Activated CD4-positive, alpha-beta T cell treated with anti-CD3 and anti-CD28 coated beads, Interleukin-2, amount 10 ng/mL, durations not matched to agents 7 days and 5 days (primary cell): Measurements from ENCODE around the gene MMADHC. TPM values are rescaled to one million over a fixed set of nuclear protein-coding genes. Genes with fewer than 3 reads are reported as not detected.

Experiments
- CTCF ChIA-PET: fragments of 350-600 bp; sonication (Branson Sonifier 250); formaldehyde crosslinking; loops from one replicate; lab custom pipeline; 2021; ENCODE audit warnings: antibody characterized with exemption; lab: Charles Lee
- POLR2A ChIA-PET: fragments of 350-600 bp; sonication (Branson Sonifier 250); formaldehyde crosslinking; loops from one replicate; lab custom pipeline; 2021; ENCODE audit warnings: antibody characterized with exemption; lab: Charles Lee
- DNase-seq: peaks from one replicate; pipeline ENCODE4 v3.0.0-alpha.2; 2020
- H3K27ac Mint-ChIP-seq: one replicate; pipeline ENCODE4 v1.8.0; 2021; ENCODE audit warnings: mild to moderate bottlenecking, moderate library complexity, mixed read lengths
- H3K27me3 Mint-ChIP-seq: one replicate; pipeline ENCODE4 v1.8.0; 2021; ENCODE audit warnings: mixed read lengths
- H3K36me3 Mint-ChIP-seq: one replicate; pipeline ENCODE4 v1.8.0; 2021; ENCODE audit warnings: low read depth, mixed read lengths
- H3K4me1 Mint-ChIP-seq: one replicate; pipeline ENCODE4 v1.8.0; 2021; ENCODE audit warnings: mixed read lengths
- H3K4me3 Mint-ChIP-seq: one replicate; pipeline ENCODE4 v1.8.0; 2021; ENCODE audit warnings: mild to moderate bottlenecking, moderate library complexity, mixed read lengths
- H3K9me3 Mint-ChIP-seq: one replicate; pipeline ENCODE4 v1.8.0; 2021; ENCODE audit warnings: mixed read lengths
- total RNA-seq, 2 experiments: library from RNA; stranded (reverse); gene quantifications; one replicate each; pipeline ENCODE4 v1.2.3, GENCODE V29; 2021

The MMADHC gene
- total RNA-seq, 2 experiments from 2014 or later = 92.8 to 94.5 TPM

GRCh38 chr2:149611100-149611820 is 23.7 kb upstream of the MMADHC start:
- no peaks in the 10 kb centered on the region for H3K9me3 Mint-ChIP-seq
- no peak for DNase-seq

GRCh38 chr2:149606251-149606811 is 18.8 kb upstream of the MMADHC start:
- CTCF ChIA-PET = no interaction called here

More at GRCh38 chr2:149611100-149611820, 23.7 kb upstream of the MMADHC start:
- Mint-ChIP-seq H3K27me3 (peaks cover 4% of the 10 kb centered on the region), H3K4me3 (no peak overlapping the region), H3K27ac (no peak overlapping the region), H3K36me3 (no peaks in the 10 kb centered on the region), H3K4me1 (no peaks in the 10 kb centered on the region)
- ChIA-PET CTCF (no interaction called here), POLR2A (no interaction called here)

GRCh38 chr2:149603248-149603647 is 15.7 kb upstream of the MMADHC start:
- no peaks in the 10 kb centered on the region for H3K36me3 Mint-ChIP-seq
- POLR2A ChIA-PET = no interaction called here
- peaks cover 11% of the 10 kb centered on the region for H3K4me1 Mint-ChIP-seq
- H3K4me3 Mint-ChIP-seq = no peak overlapping the region
- CTCF ChIA-PET = interaction anchor here (1.4 kb wide), 1 partner anchor 1636 kb away, joined by 3 read pairs; no protein-coding TSS in a partner anchor
- no peaks in the 10 kb centered on the region for H3K9me3 Mint-ChIP-seq
- H3K27ac Mint-ChIP-seq = no peak overlapping the region
- H3K27me3 Mint-ChIP-seq = peaks cover 4% of the 10 kb centered on the region
- no peak for DNase-seq

More at GRCh38 chr2:149606251-149606811, 18.8 kb upstream of the MMADHC start:
- no peak for DNase-seq
- Mint-ChIP-seq H3K4me3 (no peak overlapping the region), H3K27me3 (peaks cover 6% of the 10 kb centered on the region), H3K36me3 (no peaks in the 10 kb centered on the region), H3K27ac (no peak overlapping the region), H3K9me3 (no peaks in the 10 kb centered on the region), H3K4me1 (peaks cover 7% of the 10 kb centered on the region)
- POLR2A ChIA-PET = no interaction called here

- DNase-seq = no peak
- CTCF ChIA-PET = no interaction called here
- Mint-ChIP-seq H3K36me3 (no peaks in the 10 kb centered on the region), H3K4me1 (peaks cover 24% of the 10 kb centered on the region), H3K4me3 (no peak overlapping the region), H3K27ac (no peak overlapping the region), H3K27me3 (peaks cover 2% of the 10 kb centered on the region), H3K9me3 (no peaks in the 10 kb centered on the region)
- POLR2A ChIA-PET = no interaction called here
These were observed 13.7 kb upstream of the MMADHC start for GRCh38 chr2:149601141-149601796.

- peak; percentile 68 for DNase-seq
- ChIA-PET CTCF (interaction anchor here (1.0 to 1.3 kb wide), 2 partner anchors 11 to 15 kb away, joined by 3 to 6 read pairs; partner anchors contain the start of gene MMADHC), POLR2A (no interaction called here)
- Mint-ChIP-seq H3K4me1 (peaks cover 24% of the 10 kb centered on the region), H3K9me3 (no peaks in the 10 kb centered on the region), H3K27ac (no peak overlapping the region), H3K36me3 (no peaks in the 10 kb centered on the region), H3K27me3 (peaks cover 17% of the 10 kb centered on the region), H3K4me3 (no peak overlapping the region)
These were observed 10.2 kb upstream of the MMADHC start for GRCh38 chr2:149597668-149598326.

GRCh38 chr2:149597050-149597667 is 9.6 kb upstream of the MMADHC start:
- Mint-ChIP-seq H3K27me3 (peaks cover 21% of the 10 kb centered on the region), H3K4me3 (no peak overlapping the region), H3K9me3 (no peaks in the 10 kb centered on the region), H3K36me3 (no peaks in the 10 kb centered on the region), H3K27ac (no peak overlapping the region), H3K4me1 (peaks cover 24% of the 10 kb centered on the region)
- no peak for DNase-seq
- POLR2A ChIA-PET = no interaction called here
- CTCF ChIA-PET = interaction anchor here (0.6 to 1.3 kb wide), 4 partner anchors 10 to 1667 kb away, joined by 3 to 6 read pairs (median 4); partner anchors contain the start of gene MMADHC

- ChIA-PET POLR2A (no interaction called here), CTCF (interaction anchor here (0.6 kb wide), 1 partner anchor 1667 kb away, joined by 4 read pairs; no protein-coding TSS in a partner anchor)
- H3K4me3 Mint-ChIP-seq = no peak overlapping the region
- H3K36me3 Mint-ChIP-seq = no peaks in the 10 kb centered on the region
- peaks cover 18% of the 10 kb centered on the region for H3K4me1 Mint-ChIP-seq
- H3K27ac Mint-ChIP-seq = no peak overlapping the region
- peaks cover 25% of the 10 kb centered on the region for H3K27me3 Mint-ChIP-seq
- H3K9me3 Mint-ChIP-seq = no peaks in the 10 kb centered on the region
- no peak for DNase-seq
These were observed 8.9 kb upstream of the MMADHC start for GRCh38 chr2:149596471-149596870.

- CTCF ChIA-PET = interaction anchor here (0.6 to 1.0 kb wide), 2 partner anchors 65 to 1457 kb away, joined by 3 read pairs; no protein-coding TSS in a partner anchor
- no peak for DNase-seq
- H3K4me3 Mint-ChIP-seq = no peak overlapping the region
- no peaks in the 10 kb centered on the region for H3K9me3 Mint-ChIP-seq
- peaks cover 27% of the 10 kb centered on the region for H3K27me3 Mint-ChIP-seq
- H3K4me1 Mint-ChIP-seq = peaks cover 12% of the 10 kb centered on the region
- POLR2A ChIA-PET = no interaction called here
- no peak overlapping the region for H3K27ac Mint-ChIP-seq
- H3K36me3 Mint-ChIP-seq = no peaks in the 10 kb centered on the region
These were observed 7.7 kb upstream of the MMADHC start for GRCh38 chr2:149595056-149595963.

GRCh38 chr2:149594411-149594810 is 6.8 kb upstream of the MMADHC start:
- Mint-ChIP-seq H3K4me3 (no peak overlapping the region), H3K36me3 (no peaks in the 10 kb centered on the region), H3K4me1 (peaks cover 12% of the 10 kb centered on the region), H3K27me3 (peaks cover 32% of the 10 kb centered on the region), H3K9me3 (no peaks in the 10 kb centered on the region), H3K27ac (no peak overlapping the region)
- DNase-seq = no peak
- CTCF ChIA-PET = interaction anchor here (1.0 kb wide), 1 partner anchor 1458 kb away, joined by 3 read pairs; no protein-coding TSS in a partner anchor
- POLR2A ChIA-PET = interaction anchor here (0.6 kb wide), 2 partner anchors 33 to 609 kb away, joined by 3 to 5 read pairs; no protein-coding TSS in a partner anchor

GRCh38 chr2:149587950-149588487 is 444 bp upstream of the MMADHC start:
- peaks cover 20% of the 10 kb centered on the region for H3K27me3 Mint-ChIP-seq
- POLR2A ChIA-PET = no interaction called here
- CTCF ChIA-PET = interaction anchor here (1.6 kb wide), 1 partner anchor 10 kb away, joined by 6 read pairs; no protein-coding TSS in a partner anchor
- peaks cover 38% of the 10 kb centered on the region for H3K4me1 Mint-ChIP-seq
- H3K9me3 Mint-ChIP-seq = peaks cover 3% of the 10 kb centered on the region
- H3K36me3 Mint-ChIP-seq = peaks cover 31% of the 10 kb centered on the region
- peak overlapping the region; percentile 93 for H3K4me3 Mint-ChIP-seq
- no peak for DNase-seq
- peak overlapping the region; percentile 99 for H3K27ac Mint-ChIP-seq

- peak overlapping the region; percentile 99 for H3K27ac Mint-ChIP-seq
- peaks cover 12% of the 10 kb centered on the region for H3K27me3 Mint-ChIP-seq
- CTCF ChIA-PET = interaction anchor here (0.6 to 1.6 kb wide), 4 partner anchors 11 to 1702 kb away, joined by 3 to 6 read pairs (median 4); no protein-coding TSS in a partner anchor
- peak overlapping the region; percentile 93 for H3K4me3 Mint-ChIP-seq
- peaks cover 3% of the 10 kb centered on the region for H3K9me3 Mint-ChIP-seq
- no peak for DNase-seq
- H3K36me3 Mint-ChIP-seq = peaks cover 39% of the 10 kb centered on the region
- H3K4me1 Mint-ChIP-seq = peaks cover 44% of the 10 kb centered on the region
- POLR2A ChIA-PET = no interaction called here
These were observed 716 bp downstream of the MMADHC start for GRCh38 chr2:149586898-149587219.
